Erythroblast (primary cell): ENCODE data around the gene ZP1.

ENCODE experiments used
- GATA1 ChIP-seq: IDR thresholded peaks from 2 replicates; pipeline ENCODE4 v1.6.1; 2011; ENCODE audit warnings: low read depth, mild to moderate bottlenecking, control low read depth, low read length, moderate library complexity
- POLR2A ChIP-seq: IDR thresholded peaks from 2 replicates; pipeline ENCODE4 v1.6.1; 2011; ENCODE audit warnings: mild to moderate bottlenecking, low read length

- TF ChIP-seq POLR2A (no peak), GATA1 (no peak)
Measured at GRCh38 chr11:60879104-60879503, 11.8 kb downstream of the ZP1 start.
